LNCAP (cell line): ENCODE data around the gene TBCD.

ENCODE experiments used
- CTCF ChIP-seq: fragments of 450-650 bp; IDR thresholded peaks from 2 replicates; pipeline ENCODE4 v1.5.1; 2017; ENCODE audit warnings: mild to moderate bottlenecking

The TBCD gene

GRCh38 chr17:82972836-82973372 lies 221.0 kb downstream of the TBCD start:
- no peak for TF ChIP-seq CTCF

GRCh38 chr17:82973456-82974135 lies 221.7 kb downstream of the TBCD start:
- TF ChIP-seq CTCF, result no peak

- TF ChIP-seq CTCF, result no peak
These were observed 222.5 kb downstream of the TBCD start for GRCh38 chr17:82974136-82974952.

GRCh38 chr17:82976982-82977488 lies 225.2 kb downstream of the TBCD start:
- no peak for TF ChIP-seq CTCF

- no peak for TF ChIP-seq CTCF
These were observed 225.7 kb downstream of the TBCD start for GRCh38 chr17:82977606-82978005.

GRCh38 chr17:82978765-82979349 lies 227.0 kb downstream of the TBCD start:
- no peak for TF ChIP-seq CTCF

- no peak for TF ChIP-seq CTCF
These were observed 227.9 kb downstream of the TBCD start for GRCh38 chr17:82979718-82980117.
